Endothelial cell of umbilical vein (primary cell): ENCODE measurements around the gene DRAP1. TPM values are rescaled to one million over a fixed set of nuclear protein-coding genes. Genes with fewer than 3 reads are reported as not detected.

Experiments
- BruUV-seq: library from RNA; stranded (reverse); fragments of 400-500 nt; replicated peaks from 2 replicates; lab custom pipeline; 2021; lab: Mats Ljungman, UMichigan
- CTCF ChIA-PET: fragments of 300-600, 350-600 bp; sonication (Branson Sonifier 250); formaldehyde crosslinking; loops from one replicate; lab custom pipeline; 2021; ENCODE audit warnings: antibody characterized with exemption, inconsistent platforms; lab: Charles Lee
- POLR2A ChIA-PET: fragments of 300-600, 350-600 bp; sonication (Branson Sonifier 250); formaldehyde crosslinking; loops from one replicate; lab custom pipeline; 2021; ENCODE audit warnings: antibody characterized with exemption, inconsistent platforms; lab: Charles Lee
- DNase-seq: peaks from one replicate; pipeline ENCODE4 v3.0.0-alpha.2; 2011; ENCODE audit warnings: low read depth, low spot score
- FAIRE-seq: peaks from 2 replicates; lab custom pipeline; 2011; peaks lifted over from hg19 to GRCh38; lab: Jason Lieb, UNC
- H2AFZ ChIP-seq: 2 replicates; pipeline ENCODE4 v1.6.0; 2012; ENCODE audit warnings: low read depth, low read length, control low read depth, inconsistent platforms
- H3K27ac ChIP-seq: 2 replicates; pipeline ENCODE4 v1.5.1; 2011; ENCODE audit warnings: low read depth, mild to moderate bottlenecking, control low read depth, low read length, moderate library complexity; ENCODE audit not compliant: insufficient read depth
- H3K27me3 ChIP-seq, 2 experiments: 2 replicates each; pipeline versions ENCODE4 v1.6.0 to v1.6.1; 2011; ENCODE audit warnings: low read length in 2 of 2, mixed read lengths in 1 of 2; ENCODE audit not compliant: control insufficient read depth in 2 of 2, insufficient read depth in 2 of 2
- H3K36me3 ChIP-seq, 2 experiments: 2 replicates in 1 of 2; 3 replicates in 1 of 2; pipeline ENCODE4 v1.5.1; 2011; ENCODE audit warnings: low read length in 2 of 2, mild to moderate bottlenecking in 1 of 2, moderate library complexity in 1 of 2; ENCODE audit not compliant: control insufficient read depth in 2 of 2, insufficient read depth in 2 of 2; ENCODE audit errors: extremely low read depth in 1 of 2
- H3K4me1 ChIP-seq: 3 replicates; pipeline ENCODE4 v1.5.1; 2011; ENCODE audit warnings: mild to moderate bottlenecking, low read length; ENCODE audit not compliant: control insufficient read depth, insufficient read depth; ENCODE audit errors: extremely low read depth
- H3K4me2 ChIP-seq: 2 replicates; pipeline ENCODE4 v1.6.1; 2011; ENCODE audit warnings: low read length, control low read depth, mixed read lengths; ENCODE audit not compliant: insufficient read depth
- H3K4me3 ChIP-seq, 3 experiments: fragments of 200-600 bp in 1 of 3; sonication (generic), shearing (Covaris generic) in 1 of 3; replicated peaks in 1 of 3; 2 replicates each; pipeline ENCODE4 v1.5.1; 2011 to 2016; ENCODE audit warnings: control low read depth in 3 of 3, low read length in 3 of 3, mild to moderate bottlenecking in 2 of 3, inconsistent platforms in 1 of 3, low read depth in 1 of 3, moderate library complexity in 1 of 3; ENCODE audit not compliant: insufficient read depth in 1 of 3
- H3K79me2 ChIP-seq: 2 replicates; pipeline ENCODE4 v1.6.0; 2012; ENCODE audit warnings: low read length, inconsistent platforms; ENCODE audit not compliant: control insufficient read depth, insufficient read depth
- H3K9ac ChIP-seq: replicated peaks from 2 replicates; pipeline ENCODE3; 2011; ENCODE audit warnings: low read length, control low read depth; ENCODE audit not compliant: insufficient read depth; ENCODE audit errors: extremely low read depth
- H3K9me1 ChIP-seq: replicated peaks from 3 replicates; pipeline ENCODE4 v1.6.0; 2011; ENCODE audit warnings: mild to moderate bottlenecking, low read length; ENCODE audit not compliant: control insufficient read depth, insufficient read depth; ENCODE audit errors: extremely low read depth
- H3K9me3 ChIP-seq: replicated peaks from 2 replicates; pipeline ENCODE4 v1.5.1; 2012; ENCODE audit warnings: low read length, inconsistent platforms; ENCODE audit not compliant: control insufficient read depth, insufficient read depth
- H4K20me1 ChIP-seq: replicated peaks from 2 replicates; pipeline ENCODE3; 2011; ENCODE audit warnings: mild to moderate bottlenecking, low read length; ENCODE audit not compliant: control insufficient read depth, insufficient read depth; ENCODE audit errors: extremely low read depth
- EZH2 ChIP-seq: IDR thresholded peaks from 2 replicates; pipeline ENCODE4 v1.6.1; 2012; ENCODE audit warnings: borderline replicate concordance, low read depth, mild to moderate bottlenecking, moderate library complexity, low read length, inconsistent platforms; ENCODE audit not compliant: severe bottlenecking
- FOS ChIP-seq: IDR thresholded peaks from 2 replicates; pipeline ENCODE4 v1.6.1; 2011; ENCODE audit warnings: mild to moderate bottlenecking, low read length, moderate library complexity, borderline replicate concordance; ENCODE audit not compliant: insufficient read depth
- GATA2 ChIP-seq: IDR thresholded peaks from 2 replicates; pipeline ENCODE4 v1.7.0; 2011; ENCODE audit warnings: low read depth, mild to moderate bottlenecking, moderate library complexity, mixed read lengths, low read length; ENCODE audit not compliant: insufficient read length, insufficient read depth
- JUN ChIP-seq: IDR thresholded peaks from 2 replicates; pipeline ENCODE4 v1.6.1; 2011; ENCODE audit warnings: borderline replicate concordance, low read depth; ENCODE audit not compliant: insufficient read length, insufficient read depth
- MAX ChIP-seq: IDR thresholded peaks from 2 replicates; pipeline ENCODE4 v1.6.1; 2011; ENCODE audit not compliant: insufficient read depth, insufficient read length
- MYC ChIP-seq: IDR thresholded peaks from one replicate; pipeline ENCODE4 v1.6.1; 2011; ENCODE audit warnings: mild to moderate bottlenecking, low read depth, low read length
- POLR2A ChIP-seq: IDR thresholded peaks from 2 replicates; pipeline ENCODE4 v1.6.1; 2012; ENCODE audit warnings: low read depth, mild to moderate bottlenecking, control low read depth, low read length
- POLR2AphosphoS5 ChIP-seq: IDR thresholded peaks from 2 replicates; pipeline ENCODE4 v1.6.1; 2012; ENCODE audit warnings: low read depth, mild to moderate bottlenecking, control low read depth, low read length, moderate library complexity; ENCODE audit not compliant: insufficient read depth
- dilution Hi-C: fragments of 300-500 bp; cut with MboI; formaldehyde crosslinking; loops from one replicate; pipeline ENCODE4 v1.15.0; 2019; ENCODE audit warnings: low sequenced_read_pairs; ENCODE audit not compliant: extremely low pct_ligation_motif_present
- intact Hi-C: fragments of 100-400 bp; cut with micrococcal nuclease; formaldehyde crosslinking; loops from one replicate; pipeline ENCODE4 v1.10.0; 2022
- polyA plus RNA-seq, 4 experiments: library from polyadenylated mRNA; depleted of rRNA in 3 of 4; stranded (reverse) in 3 of 4; unstranded in 1 of 4; fragments of >200 nt; gene quantifications; 2 replicates each; pipeline versions ENCODE4 v1.2.1 to v1.2.3, GENCODE V29; 2011 to 2012; ENCODE audit warnings: missing spikeins in 1 of 4
- total RNA-seq: library from RNA; stranded (reverse); gene quantifications from 2 replicates; pipeline ENCODE4 v1.2.3, GENCODE V29; 2021
- TF ChIP-seq, protein P1 (sequence below), 2 donors: IDR thresholded peaks; 1 replicate in 1 of 2; 2 replicates in 1 of 2; pipeline ENCODE4 v1.5.1; 2011; ENCODE audit warnings: low read length in 2 of 2, mild to moderate bottlenecking in 2 of 2, moderate library complexity in 2 of 2, control low read depth in 1 of 2, inconsistent platforms in 1 of 2, low read depth in 1 of 2; ENCODE audit not compliant: insufficient read depth in 1 of 2; ENCODE audit errors: extremely low read depth in 1 of 2

DRAP1 gene
- total and polyA plus RNA-seq, 2 donors (not counting 3 experiments of a cell fraction or from before 2014, with no cell fraction given): 74.9 to 114 TPM

- no peak overlapping the region for H3K27ac ChIP-seq
These were observed 11.3 kb upstream of the DRAP1 start for GRCh38 chr11:65907878-65908277.

More at GRCh38 chr11:65907878-65908277, 11.3 kb upstream of the DRAP1 start:
- Histone ChIP-seq H3K27me3 (no peaks in the 10 kb centered on the region), H2AFZ (no peak overlapping the region), H3K4me3 (no peak overlapping the region), H3K9ac (no peak overlapping the region), H3K9me1 (no peaks in the 10 kb centered on the region), H3K9me3 (no peaks in the 10 kb centered on the region), H3K36me3 (no peaks in the 10 kb centered on the region), H3K4me1 (peaks cover 26% of the 10 kb centered on the region), H3K79me2 (no peaks in the 10 kb centered on the region), H3K4me2 (no peak overlapping the region), H4K20me1 (no peaks in the 10 kb centered on the region)
- no TSS peak for BruUV-seq
- POLR2A ChIA-PET: no interaction called here
- CTCF ChIA-PET: interaction anchor here (1.1 kb wide), 1 partner anchor 8 kb away, joined by 3 read pairs; no protein-coding TSS in a partner anchor
- dilution Hi-C loops: no loop called here
- no peak for FAIRE-seq
- TF ChIP-seq GATA2 (no peak), EZH2 (no peak), MYC (no peak), MAX (no peak), FOS (no peak), JUN (no peak), POLR2AphosphoS5 (no peak), POLR2A (no peak)
- TF ChIP-seq, protein P1, sequence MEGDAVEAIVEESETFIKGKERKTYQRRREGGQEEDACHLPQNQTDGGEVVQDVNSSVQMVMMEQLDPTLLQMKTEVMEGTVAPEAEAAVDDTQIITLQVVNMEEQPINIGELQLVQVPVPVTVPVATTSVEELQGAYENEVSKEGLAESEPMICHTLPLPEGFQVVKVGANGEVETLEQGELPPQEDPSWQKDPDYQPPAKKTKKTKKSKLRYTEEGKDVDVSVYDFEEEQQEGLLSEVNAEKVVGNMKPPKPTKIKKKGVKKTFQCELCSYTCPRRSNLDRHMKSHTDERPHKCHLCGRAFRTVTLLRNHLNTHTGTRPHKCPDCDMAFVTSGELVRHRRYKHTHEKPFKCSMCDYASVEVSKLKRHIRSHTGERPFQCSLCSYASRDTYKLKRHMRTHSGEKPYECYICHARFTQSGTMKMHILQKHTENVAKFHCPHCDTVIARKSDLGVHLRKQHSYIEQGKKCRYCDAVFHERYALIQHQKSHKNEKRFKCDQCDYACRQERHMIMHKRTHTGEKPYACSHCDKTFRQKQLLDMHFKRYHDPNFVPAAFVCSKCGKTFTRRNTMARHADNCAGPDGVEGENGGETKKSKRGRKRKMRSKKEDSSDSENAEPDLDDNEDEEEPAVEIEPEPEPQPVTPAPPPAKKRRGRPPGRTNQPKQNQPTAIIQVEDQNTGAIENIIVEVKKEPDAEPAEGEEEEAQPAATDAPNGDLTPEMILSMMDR (IDR thresholded peaks at IDR 0.05; ENCODE audit: extremely low read depth in 1 of 2, insufficient read depth in 1 of 2, low read depth in 1 of 2, low read length in 2 of 2): no peak
- no peak for DNase-seq
- intact Hi-C loops: no loop called here
